Nasal cavity respiratory epithelium epithelial cell of viscerocranial mucosa (primary cell): Measurements from ENCODE around the gene CXCL12. TPM values are rescaled to one million over a fixed set of nuclear protein-coding genes. Genes with fewer than 3 reads are reported as not detected.

Experiments used
- total RNA-seq: library from RNA; depleted of rRNA; stranded (reverse); fragments of >200 nt; gene quantifications from 2 replicates; pipeline ENCODE4 v1.2.3, GENCODE V29; 2014

Gene CXCL12
- total RNA-seq = not detected in 2 replicates

DNA sequence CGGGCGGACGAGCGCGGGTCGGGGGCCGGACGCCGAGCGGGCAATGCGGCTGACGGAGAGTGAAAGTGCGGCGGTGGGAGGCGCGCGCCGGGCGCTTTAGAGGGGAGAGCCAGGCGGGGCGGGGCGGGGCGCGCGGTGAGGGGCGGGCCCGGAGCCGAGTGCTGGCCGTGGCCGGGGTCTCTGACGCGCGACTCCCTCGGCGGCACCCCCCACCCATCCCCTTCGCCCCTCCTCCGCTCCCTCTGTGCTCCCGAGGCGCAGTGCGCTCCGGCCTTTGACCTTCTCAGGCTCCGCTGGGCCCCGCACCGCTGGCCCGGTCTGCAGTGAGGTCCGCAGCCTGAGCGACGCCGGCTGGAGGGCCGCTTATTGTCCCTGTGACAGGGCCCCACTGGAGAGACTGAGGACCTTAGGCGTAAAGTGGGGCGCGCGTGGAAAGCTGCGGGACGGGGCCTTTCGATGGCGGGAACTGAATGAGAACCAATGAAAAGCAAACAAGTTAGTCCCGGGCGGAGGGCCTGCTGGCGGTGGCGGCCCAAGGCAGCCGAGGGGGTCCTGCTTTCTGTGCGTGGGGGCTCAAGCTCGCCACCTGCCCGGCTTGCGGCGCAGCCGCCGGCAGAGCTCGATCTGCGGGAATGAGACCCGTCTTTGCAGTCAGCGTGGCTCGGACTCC, at the start of gene CXCL12:
CXCL12 (minus strand) TSS at position 72 of the 670 bp plus-strand sequence. CDS start 92 bp downstream, outside the sequence.

